GM18868 (cell line): ENCODE data around the gene GPATCH3.
"Not testable (repeated sequence)": the region's sequence is repeated elsewhere in the genome, so short reads cannot be mapped to it uniquely, and the experiment has no call there.

Source experiments
- ATAC-seq: cut with Tn5 transposase; IDR thresholded peaks from one replicate; pipeline ENCODE4 v1.9.1; 2021; ENCODE audit warnings: mild to moderate bottlenecking, moderate library complexity; ENCODE audit not compliant: unreplicated experiment

Gene GPATCH3, protein sequence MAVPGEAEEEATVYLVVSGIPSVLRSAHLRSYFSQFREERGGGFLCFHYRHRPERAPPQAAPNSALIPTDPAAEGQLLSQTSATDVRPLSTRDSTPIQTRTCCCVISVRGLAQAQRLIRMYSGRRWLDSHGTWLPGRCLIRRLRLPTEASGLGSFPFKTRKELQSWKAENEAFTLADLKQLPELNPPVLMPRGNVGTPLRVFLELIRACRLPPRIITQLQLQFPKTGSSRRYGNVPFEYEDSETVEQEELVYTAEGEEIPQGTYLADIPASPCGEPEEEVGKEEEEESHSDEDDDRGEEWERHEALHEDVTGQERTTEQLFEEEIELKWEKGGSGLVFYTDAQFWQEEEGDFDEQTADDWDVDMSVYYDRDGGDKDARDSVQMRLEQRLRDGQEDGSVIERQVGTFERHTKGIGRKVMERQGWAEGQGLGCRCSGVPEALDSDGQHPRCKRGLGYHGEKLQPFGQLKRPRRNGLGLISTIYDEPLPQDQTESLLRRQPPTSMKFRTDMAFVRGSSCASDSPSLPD

DNA sequence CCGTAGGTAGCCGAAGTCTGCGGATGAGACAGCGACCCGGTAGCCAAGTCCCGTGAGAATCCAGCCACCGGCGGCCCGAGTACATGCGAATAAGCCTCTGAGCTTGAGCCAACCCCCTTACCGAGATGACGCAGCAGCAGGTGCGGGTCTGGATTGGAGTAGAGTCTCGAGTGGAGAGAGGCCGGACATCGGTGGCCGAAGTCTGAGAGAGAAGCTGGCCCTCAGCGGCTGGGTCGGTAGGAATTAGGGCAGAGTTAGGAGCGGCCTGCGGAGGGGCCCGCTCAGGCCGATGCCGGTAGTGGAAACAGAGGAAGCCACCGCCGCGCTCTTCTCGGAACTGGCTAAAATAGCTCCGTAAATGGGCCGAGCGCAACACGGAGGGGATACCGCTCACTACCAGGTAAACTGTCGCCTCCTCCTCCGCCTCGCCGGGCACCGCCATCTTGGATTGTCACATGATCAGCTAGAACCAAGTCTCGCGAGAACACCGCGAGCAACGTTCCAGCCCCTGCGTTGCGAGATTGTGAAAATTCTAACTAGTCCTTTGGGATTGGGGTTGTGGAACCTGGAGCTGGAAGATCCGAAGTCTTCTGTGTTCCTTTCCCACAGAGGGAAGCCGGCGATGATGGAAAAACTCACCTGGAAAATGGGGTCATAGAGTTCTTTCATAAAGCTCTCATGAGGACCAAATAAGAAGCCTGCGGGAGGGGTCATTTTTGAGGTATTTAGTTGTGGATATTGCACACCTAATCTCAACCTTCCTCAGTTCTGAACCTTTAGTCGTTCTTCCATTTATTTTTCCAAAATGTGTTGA is at the start of gene GPATCH3:
TSS of gene GPATCH3 (minus strand) at position 467 of the 814 bp plus-strand sequence. CDS start at position 442, 25 bp downstream.
- ATAC-seq: peak; percentile 63

DNA sequence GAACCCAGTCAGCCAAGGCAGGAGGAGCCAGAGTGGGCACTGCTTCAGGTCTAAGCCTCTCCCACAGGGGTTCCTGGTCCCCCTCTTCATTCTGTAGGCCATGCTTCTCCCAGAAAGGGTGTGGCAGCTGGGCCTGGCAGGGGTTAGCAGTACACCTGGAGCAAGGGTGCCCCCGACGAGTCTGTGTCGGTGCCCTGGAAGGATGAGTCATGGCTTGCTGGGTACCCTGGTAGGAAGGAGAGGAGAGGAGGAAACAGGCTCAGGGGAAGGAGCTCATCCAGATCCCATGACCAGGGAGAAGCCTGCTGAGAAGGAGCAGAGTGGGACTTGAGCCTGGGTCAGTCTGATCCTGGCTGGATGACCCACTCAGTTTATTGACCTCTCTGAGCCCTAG is 49.7 kb upstream of the GPATCH3 start:
- ATAC-seq: no peak

DNA sequence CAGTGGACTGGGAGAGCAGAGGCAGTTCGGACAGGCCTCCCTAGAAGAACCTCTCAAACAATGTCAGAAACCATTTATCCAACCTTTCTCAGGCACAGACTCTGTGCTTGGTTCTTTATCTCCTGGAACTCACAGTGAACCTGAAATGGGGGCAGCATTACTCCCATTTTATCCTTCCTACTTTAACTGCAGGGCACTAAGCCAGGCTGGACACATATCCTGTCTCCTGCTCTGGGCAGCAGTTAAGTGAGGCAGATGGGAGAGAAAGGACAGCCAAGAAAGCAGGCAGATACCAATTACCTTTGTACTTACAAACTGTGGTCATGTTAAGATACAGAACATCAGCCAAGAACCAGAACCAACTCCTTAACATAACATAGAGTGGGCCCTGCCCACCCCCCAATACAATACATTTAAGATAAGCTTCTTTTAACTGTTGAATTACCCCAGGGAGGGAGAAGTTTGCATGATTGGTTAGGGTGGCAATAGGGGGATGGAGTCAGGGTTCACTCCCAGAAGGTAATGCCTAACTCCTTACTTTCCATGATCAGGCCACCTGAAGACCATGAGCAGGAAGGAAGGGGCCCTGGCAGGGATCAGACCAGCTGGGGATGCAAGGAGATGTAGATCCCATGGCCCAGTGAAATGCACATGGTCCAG is 49.1 kb upstream of the GPATCH3 start:
- ATAC-seq: no peak

DNA sequence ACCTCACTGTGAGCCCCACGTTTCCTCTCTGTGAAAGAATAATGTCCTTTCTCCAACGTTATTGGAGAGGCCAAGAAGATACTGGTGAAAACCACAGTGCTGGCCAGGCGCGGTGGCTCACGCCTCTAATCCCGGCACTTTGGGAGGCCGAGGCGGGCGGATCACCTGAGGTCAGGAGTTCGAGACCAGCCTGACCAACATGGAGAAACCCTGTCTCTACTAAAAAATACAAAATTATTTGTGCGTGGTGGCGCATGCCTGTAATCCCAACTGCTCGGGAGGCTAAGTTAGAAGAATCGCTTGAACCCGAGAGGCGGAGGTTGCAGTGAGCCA is 48.4 kb upstream of the GPATCH3 start:
- not testable (repeated sequence) for ATAC-seq

DNA sequence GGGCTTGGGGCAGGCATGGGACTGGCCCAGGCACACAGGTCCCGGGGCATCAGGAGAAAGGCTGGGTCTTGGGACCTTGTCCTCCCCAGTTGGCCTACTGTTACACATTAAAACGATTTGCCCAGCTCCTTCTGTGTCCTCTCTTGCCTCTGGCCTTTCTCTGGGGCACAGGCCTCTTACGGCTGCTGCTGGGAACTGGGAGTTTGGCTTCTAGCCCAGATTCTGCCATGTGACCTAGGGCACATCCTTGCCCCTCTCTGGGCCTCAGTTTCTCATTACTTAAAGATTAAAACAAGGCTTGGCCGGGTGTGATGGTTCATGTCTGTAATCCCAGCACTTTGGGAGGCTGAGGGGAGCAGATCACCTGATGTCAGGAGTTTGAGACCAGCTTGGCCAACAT is 46.0 kb upstream of the GPATCH3 start:
- ATAC-seq: no peak

DNA sequence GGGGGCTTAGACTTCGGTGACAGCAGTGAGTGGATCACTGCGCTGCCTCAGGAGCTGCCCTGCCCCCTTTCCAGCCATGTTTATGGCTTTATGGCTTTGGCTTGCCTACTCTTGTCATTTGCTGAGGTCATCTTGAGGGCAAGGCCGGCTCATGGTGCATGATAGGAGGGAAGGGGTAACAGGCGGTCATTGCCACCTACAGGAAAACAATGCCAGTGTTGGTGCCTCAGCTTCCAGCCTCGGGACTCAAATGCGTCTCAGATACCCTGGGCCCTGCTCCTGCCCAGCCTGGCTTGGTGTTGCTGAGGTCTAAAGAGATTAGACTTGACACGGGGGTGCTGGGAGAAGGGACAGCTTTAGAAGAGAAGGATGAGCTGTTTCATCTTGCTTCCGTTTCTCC is 45.5 kb upstream of the GPATCH3 start:
- no peak for ATAC-seq

DNA sequence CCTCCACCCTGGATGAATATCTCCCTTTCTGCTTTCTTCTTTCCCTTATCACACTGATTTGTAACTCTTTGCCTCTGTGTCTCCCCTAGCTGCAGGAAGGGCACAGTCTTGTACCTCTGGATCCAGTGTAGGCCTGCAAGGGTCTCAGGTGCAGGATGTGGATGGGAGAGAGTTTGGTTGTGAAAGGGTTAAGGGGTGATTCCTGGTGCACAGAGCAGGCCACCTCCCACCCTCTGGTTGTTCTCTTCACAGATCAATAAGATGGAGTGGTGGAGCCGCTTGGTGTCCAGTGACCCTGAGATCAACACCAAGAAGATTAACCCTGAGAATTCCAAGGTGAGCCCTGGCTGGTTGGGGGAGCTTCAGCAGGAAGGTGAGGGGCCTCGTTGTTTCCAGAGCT is 44.9 kb upstream of the GPATCH3 start:
- no peak for ATAC-seq

DNA sequence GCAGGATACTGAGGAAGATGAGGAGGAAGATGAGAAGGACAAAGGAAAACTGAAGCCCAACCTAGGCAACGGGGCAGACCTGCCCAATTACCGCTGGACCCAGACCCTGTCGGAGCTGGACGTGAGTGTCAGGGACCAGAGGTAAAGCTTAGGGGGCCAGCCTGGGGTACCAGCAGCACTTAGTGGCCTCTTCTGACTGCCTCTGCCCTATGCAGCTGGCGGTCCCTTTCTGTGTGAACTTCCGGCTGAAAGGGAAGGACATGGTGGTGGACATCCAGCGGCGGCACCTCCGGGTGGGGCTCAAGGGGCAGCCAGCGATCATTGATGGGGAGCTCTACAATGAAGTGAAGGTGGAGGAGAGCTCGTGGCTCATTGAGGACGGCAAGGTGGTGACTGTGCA is 42.4 kb upstream of the GPATCH3 start:
- ATAC-seq: no peak

DNA sequence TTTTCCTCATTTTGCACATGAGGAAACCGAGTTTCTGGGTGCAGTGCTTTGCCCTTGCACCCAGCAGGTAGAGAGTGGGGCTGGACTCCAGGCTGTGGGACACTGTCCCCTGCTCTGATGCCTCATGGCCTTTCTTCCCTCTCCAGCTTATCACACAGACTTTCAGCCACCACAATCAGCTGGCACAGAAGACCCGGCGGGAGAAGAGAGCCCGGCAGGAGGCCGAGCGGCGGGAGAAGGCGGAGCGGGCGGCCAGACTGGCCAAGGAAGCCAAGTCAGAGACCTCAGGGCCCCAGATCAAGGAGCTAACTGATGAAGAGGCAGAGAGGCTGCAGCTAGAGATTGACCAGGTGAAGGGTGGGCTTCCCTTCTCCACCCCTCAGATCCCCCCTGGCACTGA is 41.0 kb upstream of the GPATCH3 start:
- ATAC-seq: no peak

DNA sequence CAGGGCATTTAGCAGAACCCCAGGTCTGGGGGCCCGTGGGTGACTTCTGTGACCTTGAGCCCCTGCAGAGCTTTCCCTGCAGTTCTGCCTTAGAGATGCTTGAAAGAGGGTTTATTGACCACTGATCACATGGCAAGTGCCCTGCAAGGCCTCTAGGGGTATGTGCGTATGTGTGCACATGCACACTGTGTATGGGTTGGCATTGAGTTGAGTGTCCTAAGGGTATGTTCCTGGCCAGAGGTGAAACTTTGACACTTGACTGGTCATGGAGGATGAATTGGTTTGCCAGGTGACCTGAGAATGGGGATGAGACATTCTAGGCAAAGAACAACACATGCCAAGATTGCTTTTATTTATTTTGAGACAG is 38.4 kb upstream of the GPATCH3 start:
- no peak for ATAC-seq

DNA sequence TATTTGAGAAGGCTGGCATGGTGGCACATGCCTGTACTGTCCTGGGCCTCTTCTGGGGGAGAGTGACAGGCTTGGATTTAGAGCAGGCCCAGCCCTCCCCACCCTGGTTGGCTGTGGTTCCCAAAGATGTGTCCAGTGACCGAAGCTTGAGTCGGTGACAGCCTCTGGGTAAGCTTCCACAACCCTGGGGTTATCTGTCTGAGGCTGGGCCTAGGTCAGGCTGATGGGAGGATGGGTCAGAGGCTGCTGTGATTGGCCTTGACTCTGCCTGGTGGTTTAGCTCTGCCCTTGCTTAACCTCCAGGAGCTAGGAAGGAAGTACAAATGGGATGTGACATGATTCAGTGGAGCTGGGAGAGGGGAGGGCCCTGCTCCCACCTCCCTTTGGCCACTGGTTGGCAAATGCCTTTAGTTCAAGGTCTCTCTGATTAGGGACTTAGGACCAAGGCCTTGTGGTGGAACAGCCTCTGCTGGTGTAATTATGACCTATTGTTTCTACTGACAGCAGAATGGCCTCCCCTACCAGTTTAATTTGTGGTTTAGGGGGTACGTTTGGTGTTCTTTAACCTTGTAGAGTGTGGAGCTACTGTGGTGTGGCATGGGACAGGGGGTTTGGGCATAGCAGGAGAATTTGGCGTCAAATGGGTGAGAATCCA is 37.9 kb upstream of the GPATCH3 start:
- ATAC-seq: no peak

DNA sequence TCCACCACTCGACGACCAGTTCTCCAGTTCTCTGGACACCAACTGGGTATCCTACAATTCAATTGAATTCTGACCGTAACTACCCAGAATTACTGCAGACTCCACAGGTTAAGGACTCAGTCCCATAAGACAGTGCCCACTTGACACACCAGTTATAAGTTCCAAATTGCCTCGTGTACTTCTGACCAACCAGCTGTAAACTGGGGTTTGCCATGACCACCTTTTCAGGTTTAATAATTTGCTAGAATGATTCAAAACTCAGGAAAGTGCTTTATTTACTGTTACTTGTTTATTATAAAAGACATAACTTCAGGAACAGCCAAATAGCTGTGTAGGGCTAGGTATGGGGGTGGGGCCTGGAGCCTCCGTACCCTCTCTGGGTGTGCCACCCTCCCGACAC is 36.6 kb upstream of the GPATCH3 start:
- no peak for ATAC-seq

DNA sequence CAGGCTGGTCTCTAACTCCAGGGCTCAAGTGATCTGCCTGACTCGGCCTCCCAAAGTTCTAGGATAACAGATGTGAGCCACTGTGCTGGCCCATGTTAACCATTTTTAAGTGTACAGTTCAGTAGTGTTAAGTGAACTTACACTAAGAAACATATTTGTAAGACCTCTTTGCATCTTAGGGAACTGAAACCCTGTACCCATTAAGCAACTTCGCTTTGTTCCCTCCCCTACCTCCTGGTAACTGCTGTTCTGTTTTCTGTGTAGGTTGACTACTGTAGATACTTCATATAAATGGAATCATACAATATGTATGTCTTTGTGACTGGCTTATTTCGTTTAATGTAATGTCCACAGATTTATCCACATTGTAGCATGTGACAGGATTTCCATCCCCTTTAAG is 32.3 kb upstream of the GPATCH3 start:
- ATAC-seq: no peak

DNA sequence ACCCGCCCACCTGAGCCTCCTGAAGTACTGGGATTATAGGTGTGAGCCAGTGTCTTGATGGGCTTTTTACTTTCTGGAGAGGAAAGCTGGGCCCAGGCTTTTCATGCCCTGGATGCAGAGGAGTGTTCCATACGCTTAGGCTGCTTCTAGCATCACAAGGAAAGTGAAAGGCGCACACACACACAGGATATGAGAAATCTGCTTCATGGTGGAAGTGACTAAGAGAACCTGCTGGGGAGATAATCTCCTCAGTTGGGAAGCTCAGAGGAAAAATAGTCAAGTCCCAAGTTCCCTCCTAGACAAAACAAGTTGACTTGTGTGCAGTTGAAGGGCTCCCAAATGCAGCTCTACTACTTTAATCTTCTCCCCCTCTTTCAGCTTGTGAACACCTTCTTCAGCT is 23.4 kb upstream of the GPATCH3 start:
- ATAC-seq: no peak

DNA sequence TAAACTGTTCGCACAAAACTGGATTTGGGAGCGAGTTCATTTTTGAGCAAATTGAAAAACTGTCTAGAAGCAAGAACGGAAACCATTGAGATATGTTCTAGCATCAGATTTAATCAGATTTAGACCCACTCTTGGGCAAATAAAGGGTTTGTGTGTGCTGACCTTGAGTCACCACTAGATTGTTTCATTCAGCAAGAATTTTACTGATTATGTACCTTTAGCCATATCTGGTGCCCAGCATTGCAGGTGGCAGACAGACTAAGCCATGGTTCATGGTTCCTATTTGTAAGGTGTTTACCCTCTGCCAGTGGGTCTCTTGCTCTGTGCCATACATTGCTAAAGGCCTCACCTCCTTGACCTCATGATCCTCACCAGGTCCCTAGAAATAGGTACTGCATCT is 22.6 kb upstream of the GPATCH3 start:
- ATAC-seq: no peak

DNA sequence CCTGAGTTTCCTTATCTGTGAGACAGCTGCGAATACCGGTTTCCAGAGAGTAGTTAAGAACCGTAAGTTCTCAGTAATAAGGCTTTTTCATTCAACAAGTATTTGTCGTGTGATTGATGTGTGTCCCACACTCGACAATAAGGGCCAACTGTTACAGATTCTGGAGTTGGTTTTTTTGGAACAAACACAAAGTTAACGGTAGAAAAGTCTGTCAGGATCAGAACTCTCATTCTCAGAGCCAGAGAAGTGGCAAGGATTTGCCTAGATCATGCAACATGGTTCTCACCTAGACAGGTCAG is 22.1 kb upstream of the GPATCH3 start:
- no peak for ATAC-seq

DNA sequence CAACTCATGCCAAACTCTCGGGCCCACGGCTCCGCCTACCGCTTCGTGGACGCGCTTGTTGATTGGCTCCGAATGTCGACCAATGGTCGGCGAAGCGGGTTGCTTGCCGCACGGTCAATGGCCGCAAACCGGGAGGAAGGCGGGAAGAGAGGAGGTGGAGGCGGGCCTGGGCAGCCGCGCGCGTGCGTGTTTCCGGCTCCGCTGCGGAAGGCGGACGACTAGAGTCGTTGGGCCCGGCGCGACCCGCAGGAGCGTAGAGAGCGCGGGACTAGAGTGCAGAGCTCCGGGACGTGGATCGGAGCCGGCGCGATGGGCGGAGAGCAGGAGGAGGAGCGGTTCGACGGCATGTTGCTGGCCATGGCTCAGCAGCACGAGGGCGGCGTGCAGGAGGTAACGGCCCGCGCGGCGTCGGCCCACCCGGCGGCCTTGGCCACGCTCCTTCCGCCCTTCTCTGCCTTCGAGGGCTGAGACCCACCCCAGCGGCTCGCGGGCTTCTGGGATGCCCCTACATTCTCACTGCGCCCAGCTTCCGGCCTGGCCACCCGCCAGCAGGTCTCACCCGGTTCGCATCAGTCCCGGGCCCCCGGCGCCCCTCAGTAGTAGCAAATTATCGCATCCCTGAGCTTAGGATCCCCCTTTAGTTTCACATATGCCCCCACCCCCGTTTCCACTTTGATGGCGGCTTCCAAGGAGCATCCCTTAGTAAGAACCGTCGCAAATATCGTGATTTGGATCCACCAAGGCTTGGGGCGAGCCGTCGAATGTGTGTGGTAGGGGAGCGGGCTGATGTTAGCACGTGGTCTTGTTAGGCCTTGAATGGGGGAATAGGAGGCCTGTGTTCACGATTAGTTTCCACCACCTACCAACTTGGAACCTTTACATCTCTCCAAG is 21.5 kb upstream of the GPATCH3 start, which contains the start of gene NUDC:
TSS of gene NUDC (plus strand) at position 204 of the 891 bp plus-strand sequence. CDS start at position 310, 106 bp downstream.
- ATAC-seq: peak; percentile 97

DNA sequence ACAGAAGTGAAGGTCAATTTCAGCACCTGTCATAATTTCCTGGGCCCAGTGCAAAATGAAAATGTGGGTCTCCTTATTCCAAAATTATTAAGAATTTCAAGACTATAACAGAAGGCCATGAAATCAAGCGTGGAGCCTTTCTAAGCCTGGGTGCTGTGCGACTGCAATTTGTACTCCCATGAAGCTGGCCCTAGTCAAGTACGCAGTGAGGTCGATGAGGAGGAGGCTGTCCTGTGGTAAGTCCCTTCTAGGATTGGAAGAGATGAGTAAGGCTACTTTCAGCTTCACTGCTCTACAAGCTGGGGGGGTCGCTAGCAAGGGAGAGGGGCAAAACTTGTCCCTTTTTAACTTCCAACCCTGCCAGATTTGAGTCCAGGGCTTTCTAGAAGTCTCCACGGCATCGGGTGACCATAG is 20.9 kb upstream of the GPATCH3 start:
- ATAC-seq: peak; percentile 24

DNA sequence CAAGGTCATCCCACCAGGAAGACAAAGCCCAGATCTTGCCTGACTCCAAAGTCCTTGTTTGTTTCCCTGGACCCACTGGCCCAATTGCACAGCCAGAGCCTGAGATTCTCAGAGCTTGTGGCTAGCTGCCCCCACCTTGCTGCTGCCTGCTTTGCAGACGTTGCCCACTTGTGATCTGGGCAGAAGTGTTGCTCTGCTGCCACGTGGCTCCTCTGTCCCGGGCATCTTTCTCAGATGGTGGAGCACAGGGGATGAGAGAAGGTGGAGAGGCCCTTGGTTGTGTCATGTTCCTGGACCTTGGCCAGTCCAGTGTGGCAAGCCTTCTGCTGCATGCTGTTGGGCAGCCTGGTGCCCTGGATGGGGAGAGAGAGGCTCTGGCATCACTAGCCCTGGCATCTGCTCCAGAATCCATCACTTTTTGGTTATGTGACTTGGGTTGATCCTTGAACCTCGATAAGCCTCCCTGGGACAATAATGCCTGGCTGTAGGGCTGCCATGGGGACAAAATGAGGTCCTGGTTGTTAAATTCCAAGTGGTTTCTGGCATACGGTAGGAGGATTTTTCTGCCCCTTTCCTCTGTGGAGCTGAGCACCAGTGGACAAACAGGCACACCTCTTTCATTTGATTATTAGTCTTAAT is 15.1 kb upstream of the GPATCH3 start:
- ATAC-seq: no peak
